Right renal cortex interstitium (tissue), 3 donors: ENCODE results near the gene CENPP. TPM values are rescaled to one million over a fixed set of nuclear protein-coding genes. Genes with fewer than 3 reads are reported as not detected.

ENCODE experiments used
- DNase-seq, 3 donors: peaks; one replicate each; pipeline ENCODE4 v3.0.0-alpha.2; 2013; ENCODE audit warnings: low read depth in 3 of 3, low spot score in 2 of 3
- polyA plus RNA-seq, 3 donors: library from polyadenylated mRNA; unstranded; fragments of 120-200 nt; gene quantifications; one replicate each; pipeline ENCODE4 v1.2.1, GENCODE V29; 2013; ENCODE audit not compliant: insufficient read length in 3 of 3

The CENPP gene
- polyA plus RNA-seq, 3 donors: 5.7 to 7.7 (median 6.3) TPM

- DNase-seq: peak in 1 of 3 donors; percentile 50
Measured at GRCh38 chr9:92527832-92528521, 202.2 kb downstream of the CENPP start.

DNA sequence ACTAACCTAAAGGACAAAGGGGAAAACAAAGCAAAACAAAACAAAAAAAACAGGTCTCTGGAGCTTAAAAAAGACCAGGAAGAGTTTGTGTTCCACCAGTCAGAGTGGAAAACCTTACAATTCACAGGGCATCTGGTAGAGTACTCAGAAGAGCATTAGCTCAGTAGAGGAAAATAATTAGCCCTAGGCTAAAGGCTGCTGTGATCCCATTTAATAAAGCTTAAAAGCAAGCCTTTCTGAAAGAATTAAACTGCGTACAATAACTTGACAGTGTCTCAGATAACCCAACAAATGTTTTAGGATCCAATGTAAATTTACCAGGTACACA is 202.7 kb downstream of the CENPP start:
- DNase-seq: no peak

GRCh38 chr9:92529124-92529523 is 203.4 kb downstream of the CENPP start:
- DNase-seq: no peak

GRCh38 chr9:92530893-92531292 is 205.1 kb downstream of the CENPP start:
- no peak for DNase-seq

DNA sequence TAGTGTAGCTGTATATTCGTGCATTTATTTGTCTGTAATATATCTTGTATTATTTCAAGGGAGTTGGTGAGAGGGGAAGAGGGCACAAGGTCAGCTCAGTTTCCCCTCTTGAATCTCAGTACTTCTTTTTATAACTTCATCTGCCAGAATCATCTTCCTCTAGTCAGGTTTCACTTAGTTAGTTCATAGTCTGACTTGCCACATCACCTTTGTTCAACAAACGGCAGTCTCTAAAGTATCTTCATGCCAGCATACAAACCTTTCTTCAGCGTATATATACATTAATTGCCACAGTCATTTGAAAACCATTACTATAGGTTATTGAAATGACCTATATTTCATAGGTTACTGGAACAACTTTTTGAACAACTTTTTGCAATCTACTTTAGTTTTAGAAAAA is 208.5 kb downstream of the CENPP start:
- DNase-seq: no peak

- DNase-seq: no peak
Measured at GRCh38 chr9:92534674-92535073, 208.9 kb downstream of the CENPP start.

GRCh38 chr9:92535940-92536850 is 210.4 kb downstream of the CENPP start, which contains the start of gene ECM2:
TSS of gene ECM2 (minus strand) at chr9:92535990. CDS start at chr9:92522866, 13,124 bp downstream.
- no peak for DNase-seq

GRCh38 chr9:92538541-92538940 is 212.8 kb downstream of the CENPP start:
- no peak for DNase-seq

- DNase-seq: no peak
Measured at GRCh38 chr9:92543972-92544371, 218.2 kb downstream of the CENPP start.

- no peak for DNase-seq
Measured at GRCh38 chr9:92545002-92545510, 219.3 kb downstream of the CENPP start.

- DNase-seq: no peak
Measured at GRCh38 chr9:92547356-92547755, 221.6 kb downstream of the CENPP start.

DNA sequence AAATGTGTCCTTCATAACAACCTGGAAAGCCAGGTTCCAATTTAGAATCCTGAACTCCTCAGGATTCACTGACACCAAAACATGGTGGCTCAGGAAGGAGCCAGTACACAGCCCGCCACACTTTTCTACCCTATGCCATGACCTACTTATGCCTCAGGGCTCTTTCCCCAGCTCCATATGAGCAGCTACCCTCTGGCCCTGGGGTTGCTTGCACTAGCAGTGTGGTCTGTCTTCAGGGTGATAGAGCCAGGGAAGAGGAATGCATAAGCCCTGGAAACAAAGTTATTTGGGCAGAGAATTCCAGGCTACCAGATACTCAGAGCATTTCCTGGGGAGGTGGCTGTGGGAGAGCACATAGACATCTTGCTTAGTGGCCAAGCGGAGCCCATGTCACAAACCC is 225.0 kb downstream of the CENPP start:
- DNase-seq: no peak

GRCh38 chr9:92558612-92559374 is 233.0 kb downstream of the CENPP start:
- DNase-seq: no peak

DNA sequence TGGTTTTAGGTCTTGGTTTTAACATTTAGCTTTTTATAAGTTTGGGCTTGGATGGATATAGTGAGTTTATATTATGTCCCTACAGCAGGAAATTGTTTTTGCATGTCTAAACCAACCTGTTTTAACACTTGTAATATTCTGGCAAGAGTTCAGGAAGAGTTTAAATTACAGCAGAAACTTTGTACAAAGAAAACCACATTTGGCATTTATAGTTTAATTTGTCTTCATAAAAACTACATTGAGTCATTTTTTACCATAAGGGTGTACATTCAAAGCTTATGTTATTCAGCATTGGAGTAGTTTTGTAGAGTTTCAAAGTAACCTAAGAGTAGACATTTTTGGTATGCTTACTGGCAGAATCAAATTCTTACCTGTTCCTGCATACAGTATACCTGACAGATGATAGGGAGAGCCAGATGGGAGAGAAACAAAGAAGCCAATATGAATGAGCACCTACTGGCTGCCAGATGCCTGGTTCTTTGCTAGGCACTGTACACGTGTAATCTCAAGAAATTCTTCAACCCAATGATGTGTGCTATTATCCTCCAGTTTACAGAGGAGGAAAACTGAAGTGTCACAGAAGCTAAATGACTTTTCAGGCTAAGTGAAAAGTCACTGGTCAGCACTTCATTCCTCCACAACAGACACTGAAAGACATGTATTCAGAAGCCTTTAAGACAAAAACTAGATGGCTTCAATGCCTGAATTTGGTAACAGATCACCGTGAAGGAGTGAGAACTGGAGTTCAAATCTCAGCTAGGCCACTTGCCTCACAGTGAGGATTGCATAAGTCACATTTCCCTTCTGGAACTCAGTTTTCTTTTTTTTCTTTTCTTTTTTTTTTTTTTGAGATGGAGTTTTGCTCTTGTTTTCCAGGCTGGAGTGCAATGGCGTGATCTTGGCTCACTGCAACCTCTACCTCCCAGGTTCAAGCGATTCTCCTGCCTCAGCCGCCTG is 235.9 kb downstream of the CENPP start:
- DNase-seq: no peak

GRCh38 chr9:92562461-92562967 is 236.8 kb downstream of the CENPP start:
- DNase-seq: no peak

DNA sequence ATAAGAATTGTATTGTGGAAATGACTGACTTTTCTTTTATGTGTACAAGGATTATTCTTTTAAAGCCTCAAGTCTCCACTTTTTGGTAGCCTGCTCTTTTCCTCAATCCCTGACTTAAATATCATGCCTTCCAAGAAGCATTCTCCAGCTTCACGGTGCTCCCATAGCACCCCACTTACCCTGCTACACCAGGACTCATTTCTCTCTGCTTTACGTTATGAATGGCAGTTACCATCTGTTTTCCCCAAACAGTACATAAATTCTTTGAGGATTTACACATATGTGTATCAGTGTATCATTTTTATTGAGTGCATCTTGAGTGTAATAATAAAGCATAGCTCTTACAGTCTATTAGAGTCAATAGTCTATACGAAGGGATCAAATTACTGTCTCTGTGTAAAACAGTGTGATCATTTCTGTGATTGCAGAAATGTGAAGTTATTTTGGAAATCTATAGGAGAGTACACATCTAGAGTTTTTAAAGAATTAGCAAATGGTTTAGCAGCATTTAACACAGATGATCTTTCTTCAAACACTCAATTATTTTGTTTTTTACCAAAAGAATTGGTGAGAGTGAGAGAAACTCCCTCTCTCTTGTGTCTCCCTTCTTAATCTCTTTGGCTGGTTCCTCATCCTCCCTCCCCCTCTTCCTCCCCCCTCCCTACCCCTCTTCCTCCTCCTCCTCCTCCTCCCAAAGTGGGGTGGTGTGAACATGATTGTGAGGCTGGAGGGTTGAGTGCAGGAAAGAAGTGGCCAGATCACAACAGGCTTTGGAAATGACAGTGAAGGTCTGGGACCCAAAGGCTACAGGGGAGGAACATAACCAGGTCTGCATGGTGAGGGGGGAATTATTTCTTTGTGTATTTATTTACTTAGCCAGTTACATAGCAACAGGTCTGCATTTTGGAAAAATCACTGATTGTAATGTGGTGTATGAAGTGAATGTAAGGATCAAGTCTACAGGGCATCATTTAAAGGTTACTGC is 237.7 kb downstream of the CENPP start:
- no peak for DNase-seq

- DNase-seq: no peak
Measured at GRCh38 chr9:92564504-92564903, 238.8 kb downstream of the CENPP start.

DNA sequence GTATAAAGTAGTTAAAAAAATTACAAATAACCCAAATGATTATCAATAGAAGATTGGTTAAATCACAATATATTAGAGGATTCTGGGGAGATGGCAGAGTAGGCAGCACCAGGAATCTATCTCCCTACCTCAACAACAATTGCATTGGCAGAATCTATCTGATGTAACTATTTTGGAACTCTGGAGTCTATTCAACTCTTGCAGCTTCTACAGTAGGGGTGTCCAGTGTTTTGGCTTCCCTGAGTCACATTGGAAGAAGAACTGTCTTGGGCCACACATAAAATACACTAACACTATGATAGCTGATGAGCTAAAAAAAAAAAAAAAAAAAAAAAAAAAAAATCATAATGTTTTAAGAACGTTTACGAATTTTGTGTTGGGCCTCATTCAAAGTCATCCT is 239.2 kb downstream of the CENPP start:
- DNase-seq: no peak
